NCI-H1436 (cell line): ENCODE results near the gene PNLIP.

Experiments
- DNase-seq: peaks from one replicate; lab custom pipeline; 2025; lab: John Stamatoyannopoulos, UW

Gene PNLIP

DNA sequence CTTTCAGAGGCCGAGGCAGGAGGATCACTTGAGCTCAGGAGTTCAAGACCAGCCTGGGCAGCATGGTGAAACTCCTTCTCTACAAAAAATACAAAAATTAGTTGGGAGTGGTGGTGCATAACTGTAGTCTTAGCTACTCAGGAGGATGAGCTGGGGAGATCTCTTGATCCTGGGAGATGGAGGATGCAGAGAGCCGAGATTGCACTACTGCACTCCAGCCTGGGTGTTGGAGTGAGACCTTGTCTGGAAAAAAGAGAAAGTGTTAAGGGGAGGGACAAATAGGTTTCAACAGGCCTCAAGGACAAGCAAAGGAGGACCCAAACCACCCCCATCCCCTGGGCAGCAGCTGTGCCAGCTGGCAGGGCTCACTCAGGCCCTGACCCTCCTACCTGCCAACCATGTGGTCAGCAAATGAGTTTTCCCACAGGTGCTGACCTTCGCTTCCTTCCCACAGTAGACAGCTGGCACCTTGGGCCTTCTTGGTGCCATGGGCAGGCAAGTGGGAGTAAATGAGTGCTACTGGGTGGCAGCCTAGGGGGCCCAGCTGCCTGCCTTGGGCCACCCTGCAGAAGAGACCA lies 69.6 kb downstream of the PNLIP start:
- DNase-seq: no peak
